Kidney glomerular epithelial cell (primary cell): ENCODE measurements around the gene CTTNBP2.

ENCODE experiments used
- DNase-seq: peaks from one replicate; lab custom pipeline; 2025; lab: John Stamatoyannopoulos, UW

Gene CTTNBP2, protein sequence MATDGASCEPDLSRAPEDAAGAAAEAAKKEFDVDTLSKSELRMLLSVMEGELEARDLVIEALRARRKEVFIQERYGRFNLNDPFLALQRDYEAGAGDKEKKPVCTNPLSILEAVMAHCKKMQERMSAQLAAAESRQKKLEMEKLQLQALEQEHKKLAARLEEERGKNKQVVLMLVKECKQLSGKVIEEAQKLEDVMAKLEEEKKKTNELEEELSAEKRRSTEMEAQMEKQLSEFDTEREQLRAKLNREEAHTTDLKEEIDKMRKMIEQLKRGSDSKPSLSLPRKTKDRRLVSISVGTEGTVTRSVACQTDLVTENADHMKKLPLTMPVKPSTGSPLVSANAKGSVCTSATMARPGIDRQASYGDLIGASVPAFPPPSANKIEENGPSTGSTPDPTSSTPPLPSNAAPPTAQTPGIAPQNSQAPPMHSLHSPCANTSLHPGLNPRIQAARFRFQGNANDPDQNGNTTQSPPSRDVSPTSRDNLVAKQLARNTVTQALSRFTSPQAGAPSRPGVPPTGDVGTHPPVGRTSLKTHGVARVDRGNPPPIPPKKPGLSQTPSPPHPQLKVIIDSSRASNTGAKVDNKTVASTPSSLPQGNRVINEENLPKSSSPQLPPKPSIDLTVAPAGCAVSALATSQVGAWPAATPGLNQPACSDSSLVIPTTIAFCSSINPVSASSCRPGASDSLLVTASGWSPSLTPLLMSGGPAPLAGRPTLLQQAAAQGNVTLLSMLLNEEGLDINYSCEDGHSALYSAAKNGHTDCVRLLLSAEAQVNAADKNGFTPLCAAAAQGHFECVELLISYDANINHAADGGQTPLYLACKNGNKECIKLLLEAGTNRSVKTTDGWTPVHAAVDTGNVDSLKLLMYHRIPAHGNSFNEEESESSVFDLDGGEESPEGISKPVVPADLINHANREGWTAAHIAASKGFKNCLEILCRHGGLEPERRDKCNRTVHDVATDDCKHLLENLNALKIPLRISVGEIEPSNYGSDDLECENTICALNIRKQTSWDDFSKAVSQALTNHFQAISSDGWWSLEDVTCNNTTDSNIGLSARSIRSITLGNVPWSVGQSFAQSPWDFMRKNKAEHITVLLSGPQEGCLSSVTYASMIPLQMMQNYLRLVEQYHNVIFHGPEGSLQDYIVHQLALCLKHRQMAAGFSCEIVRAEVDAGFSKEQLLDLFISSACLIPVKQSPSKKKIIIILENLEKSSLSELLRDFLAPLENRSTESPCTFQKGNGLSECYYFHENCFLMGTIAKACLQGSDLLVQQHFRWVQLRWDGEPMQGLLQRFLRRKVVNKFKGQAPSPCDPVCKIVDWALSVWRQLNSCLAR (N-terminal part only)

DNA sequence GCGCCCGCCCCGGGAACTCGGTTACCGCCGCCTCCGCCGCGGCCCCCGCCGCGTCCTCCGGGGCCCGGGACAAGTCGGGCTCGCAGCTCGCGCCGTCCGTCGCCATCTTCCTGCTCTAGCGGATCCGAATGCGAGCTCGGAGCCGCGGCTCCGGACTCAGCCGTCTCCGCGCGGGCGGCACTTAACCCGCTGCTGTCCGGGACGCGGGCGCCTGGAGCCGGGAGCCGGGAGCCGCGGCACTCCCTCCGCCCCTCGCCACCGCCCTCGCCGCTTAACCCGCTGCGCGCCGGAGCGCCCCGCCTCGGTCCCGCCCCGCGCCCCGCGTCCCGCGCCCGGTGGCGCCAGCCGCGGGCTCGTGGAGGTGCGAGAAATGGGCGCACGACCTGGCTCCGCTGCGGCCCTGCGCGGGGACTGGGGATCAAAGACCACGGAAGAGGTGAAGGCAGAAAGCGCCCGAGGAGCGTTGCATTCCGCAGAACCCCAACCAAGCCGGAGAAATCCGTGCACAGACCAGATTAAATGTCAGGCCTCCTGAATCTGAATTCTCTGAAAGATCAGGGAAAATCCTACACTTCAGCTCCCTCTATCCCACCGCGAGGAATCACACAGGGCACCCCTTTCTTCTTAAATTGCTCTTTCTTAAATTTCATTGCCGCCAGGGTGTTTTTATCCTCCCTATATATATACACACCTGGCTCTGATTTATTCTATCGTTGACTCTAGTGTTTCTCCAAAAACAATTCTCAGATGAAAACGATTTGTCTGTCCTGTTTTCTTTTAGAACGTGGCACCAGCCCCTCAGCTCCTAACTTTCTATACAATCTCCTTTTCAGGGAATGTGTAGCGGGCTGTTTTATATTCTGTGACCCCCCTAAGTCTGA, at the start of gene CTTNBP2:
TSS of gene CTTNBP2 (minus strand) at position 132 of the 881 bp plus-strand sequence. CDS start at position 106, 26 bp downstream.
- DNase-seq = peak; percentile 38

DNA sequence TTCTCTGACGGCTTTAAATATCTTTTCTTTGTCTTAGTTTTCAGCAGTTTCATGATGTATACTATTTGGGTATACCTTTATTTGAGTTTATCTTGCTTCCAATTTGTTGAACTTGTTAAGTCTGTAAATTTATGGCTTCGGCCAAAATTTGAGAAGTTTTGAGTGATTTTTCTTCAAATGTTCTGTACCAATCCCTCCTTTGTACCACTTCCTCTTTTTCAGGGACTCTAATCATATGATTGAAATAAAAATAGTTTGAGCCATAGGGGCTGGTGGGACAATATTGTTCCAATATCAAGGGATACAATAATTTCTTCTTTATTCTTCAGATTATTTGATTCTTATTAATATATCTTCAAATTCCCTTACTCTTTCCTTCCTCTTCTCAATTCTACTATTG, 43.1 kb upstream of the CTTNBP2 start:
- no peak for DNase-seq

DNA sequence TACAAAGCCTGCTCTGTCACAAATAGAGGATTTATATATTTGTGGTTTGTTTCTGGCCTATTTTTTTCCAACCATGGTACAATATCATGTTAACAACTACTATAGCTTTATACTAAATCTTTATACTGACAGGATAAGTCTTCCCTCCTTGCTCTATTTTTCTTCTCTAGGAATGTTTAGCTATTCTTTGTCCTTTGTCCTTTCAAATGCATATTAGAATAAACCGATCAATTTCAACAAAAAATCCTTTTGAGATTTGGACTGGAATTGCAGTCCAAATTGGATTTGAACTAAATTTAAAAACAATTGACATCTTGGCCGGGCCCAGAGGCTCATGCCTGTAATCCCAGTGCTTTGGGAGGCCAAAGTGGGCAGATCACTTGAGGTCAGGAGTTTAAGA, 39.2 kb upstream of the CTTNBP2 start:
- DNase-seq = no peak

DNA sequence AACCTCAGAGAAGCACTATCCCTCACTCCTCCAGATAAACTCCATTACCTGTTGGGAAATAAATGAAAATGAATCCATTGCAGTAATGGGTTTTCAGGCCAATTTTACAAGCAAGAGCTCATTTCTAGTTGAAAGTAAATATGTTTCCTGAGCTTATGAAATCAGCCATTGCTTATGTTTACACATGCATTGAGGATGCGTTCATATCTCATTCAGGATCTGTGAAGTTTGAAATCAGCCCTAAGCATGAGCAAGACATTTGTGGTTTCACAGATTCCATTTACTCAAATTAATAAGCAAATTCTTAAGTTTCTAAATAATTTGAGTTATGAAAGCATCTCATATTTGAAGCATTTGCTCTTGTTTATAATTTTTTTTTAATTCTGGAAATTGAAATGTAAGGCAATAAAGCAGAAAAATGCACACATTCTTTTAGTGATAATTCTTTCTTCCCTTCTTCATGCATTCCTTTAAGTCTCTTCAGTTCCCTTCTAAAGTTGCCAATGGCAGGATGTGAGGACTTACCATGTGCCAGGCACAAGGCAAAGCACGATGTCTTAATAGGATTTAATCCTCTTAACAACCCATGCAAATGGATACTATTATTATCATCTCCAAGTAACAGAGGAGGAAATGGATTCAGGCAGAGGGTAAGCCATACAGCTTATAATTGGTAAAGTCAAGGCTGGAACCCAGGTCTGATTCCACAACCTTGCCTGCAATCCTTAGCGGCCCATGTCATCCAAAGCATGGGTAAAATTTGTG, 35.0 kb upstream of the CTTNBP2 start:
- no peak for DNase-seq

DNA sequence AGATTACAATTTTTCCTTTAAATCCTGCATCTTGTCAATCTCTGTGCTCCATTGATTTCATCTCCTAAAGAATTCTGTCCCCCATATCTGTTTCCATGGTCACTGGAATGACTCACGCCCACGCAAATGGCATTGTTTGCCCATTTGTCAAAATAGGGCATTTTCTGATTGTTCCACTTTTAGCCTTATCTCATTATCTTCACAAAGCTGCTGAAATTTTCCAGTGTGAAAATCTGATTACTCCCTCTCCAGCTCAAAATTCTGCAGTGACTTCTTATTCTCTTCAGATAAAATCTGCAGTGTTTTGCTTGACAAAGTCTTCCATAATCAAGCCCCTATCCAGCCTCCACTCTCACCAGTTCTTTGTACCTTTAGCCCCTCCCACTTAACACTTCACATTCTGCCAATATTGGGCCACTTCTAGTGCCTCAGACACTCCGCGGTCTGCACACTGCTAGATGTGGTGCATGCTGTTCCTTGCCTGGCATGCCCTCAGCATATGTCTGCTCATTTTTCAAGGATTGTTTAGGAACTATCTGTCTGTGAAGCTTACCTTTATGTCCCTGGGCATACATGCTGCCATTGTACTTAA, 33.9 kb upstream of the CTTNBP2 start:
- DNase-seq = no peak

DNA sequence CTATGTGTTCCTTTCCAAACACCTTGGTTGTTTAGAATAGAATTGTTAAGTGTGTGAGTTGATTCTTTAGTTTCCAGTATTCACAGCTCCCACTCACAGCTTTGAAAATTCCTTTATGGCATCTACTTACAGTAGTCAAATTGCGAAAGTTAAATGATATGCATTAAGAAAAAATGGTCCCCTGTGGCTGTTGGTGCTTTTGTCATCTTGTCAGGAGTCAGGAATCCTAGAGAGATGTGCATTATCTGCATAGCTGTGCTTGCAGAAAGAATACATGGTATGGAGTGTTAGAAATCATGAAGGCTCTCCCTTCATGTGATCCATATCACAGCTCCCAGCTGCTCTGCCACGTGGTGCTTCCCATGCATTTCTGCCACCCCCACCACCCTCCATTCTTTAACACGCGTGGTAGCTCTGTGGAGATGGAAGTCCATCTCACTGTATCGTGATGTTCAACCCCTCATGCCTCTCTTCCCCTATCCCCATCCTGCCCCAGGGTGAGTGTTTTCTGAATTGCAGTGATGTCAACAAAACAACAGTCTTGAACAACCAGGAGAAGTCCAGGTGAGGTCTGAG, 29.2 kb upstream of the CTTNBP2 start:
- DNase-seq = no peak

DNA sequence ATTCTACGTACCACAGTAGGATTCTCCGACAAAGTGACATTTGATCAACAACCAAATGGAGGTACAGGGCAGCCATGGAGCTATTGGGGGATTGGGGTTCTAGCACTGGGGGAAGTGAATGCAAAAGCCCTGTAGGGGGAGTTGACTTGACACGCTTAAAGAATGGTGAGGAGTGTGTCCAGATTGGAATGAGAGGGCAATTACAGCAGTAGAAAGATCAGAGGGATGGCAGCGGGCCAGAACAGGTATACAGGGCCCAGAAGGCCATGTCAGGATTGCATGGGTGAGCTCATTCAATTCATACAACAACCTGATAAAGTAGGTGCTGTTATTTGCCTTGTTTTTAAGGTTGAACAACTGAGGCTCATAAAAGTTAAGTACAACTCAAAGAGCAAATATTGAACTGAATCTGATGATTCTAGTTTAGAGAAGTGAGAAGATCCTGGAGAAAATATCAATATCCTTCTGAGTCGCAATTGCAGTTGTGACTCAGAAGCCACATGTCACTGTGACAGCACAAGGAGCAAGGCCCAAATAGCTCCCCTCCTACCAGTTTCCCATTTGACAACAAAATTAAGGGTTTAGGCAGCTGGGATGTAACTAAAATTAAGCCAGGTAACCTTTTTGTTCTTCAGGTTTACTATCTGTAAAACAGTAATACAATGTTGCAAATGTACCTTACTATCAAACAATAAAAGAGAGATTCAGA, 28.0 kb upstream of the CTTNBP2 start:
- DNase-seq = no peak

DNA sequence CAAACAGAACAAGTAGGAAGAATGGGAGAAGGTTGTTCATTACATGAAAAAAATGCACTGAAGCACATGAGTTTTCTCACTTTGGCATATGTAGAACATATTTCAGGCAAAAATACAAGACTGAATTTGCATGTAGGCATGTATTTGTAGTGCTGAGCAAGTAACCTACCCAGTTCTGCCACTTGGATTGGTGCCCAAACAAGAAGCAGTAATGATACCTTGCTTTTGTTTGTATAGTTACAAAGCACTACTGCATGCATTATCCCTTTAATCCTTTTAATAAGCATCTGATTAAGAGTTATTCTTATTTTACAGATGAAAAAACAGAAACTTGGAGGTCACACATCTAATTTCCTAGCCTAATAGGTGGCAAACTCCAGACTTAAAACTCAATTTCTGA, 23.1 kb upstream of the CTTNBP2 start:
- DNase-seq = no peak

DNA sequence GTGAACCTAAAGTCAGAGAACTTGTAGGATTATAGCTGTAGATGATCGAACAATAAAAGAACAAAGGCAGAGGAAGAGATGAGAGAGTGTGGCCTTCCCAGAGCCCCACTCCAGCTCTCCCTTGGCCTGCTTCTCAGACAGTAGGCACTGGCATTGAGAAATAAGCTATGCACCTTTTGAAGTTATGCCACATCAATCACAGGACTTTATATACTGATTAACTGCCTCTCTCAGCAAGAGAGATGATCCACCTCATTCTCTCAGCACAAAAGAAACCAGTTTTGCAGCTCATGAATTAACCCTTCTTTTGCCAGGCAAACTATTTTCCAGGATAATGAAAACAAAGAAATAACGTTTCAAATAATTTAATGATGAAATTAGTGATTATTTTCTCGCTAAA, 22.0 kb upstream of the CTTNBP2 start:
- peak; percentile 36 for DNase-seq

DNA sequence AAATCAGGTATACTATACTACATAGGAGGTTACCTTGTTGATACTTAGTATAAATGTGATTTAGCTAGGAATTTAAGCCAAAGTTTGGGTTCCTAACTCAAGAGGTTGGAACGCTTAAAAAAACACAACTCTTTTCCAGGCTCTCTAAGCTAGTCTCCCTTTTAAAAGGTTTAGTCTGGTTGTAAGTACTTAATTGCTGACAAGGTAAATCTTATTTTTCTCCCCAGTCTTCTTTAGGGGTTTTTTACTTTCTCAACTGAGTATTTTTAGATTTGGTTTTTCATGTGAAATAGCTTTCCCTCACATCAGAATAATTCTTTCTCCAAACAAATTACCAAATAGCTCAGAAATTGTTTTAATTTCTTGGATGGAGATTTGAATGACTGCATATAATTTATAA, 20.8 kb upstream of the CTTNBP2 start:
- no peak for DNase-seq

DNA sequence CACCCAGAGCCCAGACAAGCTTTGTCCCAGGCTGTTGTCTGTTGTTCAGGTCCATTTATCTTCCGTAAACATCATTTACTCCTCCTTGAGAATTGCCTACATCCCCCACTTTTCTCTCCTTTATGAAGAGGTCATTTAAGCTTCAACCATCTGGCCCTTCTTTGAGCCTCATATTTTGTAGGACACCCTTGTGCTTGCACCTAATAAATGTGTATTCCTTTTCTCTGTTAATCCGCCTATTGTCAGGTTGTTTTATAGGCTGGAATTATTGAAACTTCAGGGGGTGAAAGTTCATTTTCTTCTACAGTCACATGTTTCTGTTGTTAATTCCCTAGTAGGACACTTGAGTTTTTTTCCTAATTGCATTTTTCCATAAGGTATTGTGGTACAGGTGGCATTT, 19.6 kb upstream of the CTTNBP2 start:
- no peak for DNase-seq

DNA sequence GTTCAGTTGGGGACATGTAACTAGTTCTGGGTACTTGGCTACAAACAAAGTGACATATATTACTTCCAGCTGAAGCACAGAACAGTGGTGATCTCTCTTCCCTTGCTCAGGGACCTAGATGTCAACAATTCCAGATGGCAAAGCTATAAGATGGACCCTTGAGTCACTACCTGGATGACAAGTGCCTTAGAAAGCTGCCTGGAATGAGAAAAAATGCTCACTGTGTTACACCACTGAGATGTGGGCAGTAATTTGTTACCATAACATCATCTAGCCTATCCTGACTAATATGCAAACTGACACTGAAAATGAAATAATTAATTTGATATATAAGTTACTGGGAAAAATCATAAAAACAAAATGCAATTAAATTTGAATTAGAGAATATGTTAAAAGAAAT, 16.4 kb upstream of the CTTNBP2 start:
- DNase-seq = no peak

DNA sequence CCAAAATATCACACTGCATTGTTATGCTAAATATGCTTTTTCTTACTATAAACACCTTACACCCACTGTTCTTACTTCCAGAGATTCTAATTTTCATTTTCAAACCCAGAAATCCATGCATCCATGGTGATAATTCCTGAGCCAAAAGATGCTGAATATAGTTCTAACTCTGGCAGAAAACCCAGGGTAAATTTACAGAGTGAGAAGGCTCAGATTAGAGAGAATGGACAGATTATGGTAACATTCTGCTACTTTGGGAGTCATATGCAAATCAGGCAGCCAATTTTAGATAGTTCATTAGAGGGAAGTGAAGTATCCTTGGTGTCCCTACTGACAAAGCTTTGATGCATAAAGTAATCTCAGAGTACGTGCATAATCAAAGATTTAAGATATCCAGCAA, 15.4 kb upstream of the CTTNBP2 start:
- DNase-seq = no peak

DNA sequence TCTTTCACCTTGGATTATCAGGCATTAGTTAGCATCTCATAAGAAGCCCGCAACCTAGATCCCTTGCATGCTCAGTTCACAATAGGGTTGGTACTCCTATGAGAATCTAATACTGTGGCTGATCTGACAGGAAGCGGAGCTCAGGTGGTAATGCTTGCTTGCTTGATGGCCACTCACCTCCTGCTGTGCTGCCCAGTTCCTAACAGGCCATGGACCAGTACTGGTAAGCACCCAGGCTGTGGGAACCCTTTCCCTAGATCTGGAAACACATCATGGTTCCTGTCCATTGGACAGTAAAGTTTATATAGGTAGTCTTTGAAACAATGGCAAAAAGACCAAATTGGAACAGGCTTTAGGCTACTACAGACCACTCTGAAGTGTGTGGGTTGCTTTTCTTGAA, 9.4 kb upstream of the CTTNBP2 start:
- DNase-seq = no peak

DNA sequence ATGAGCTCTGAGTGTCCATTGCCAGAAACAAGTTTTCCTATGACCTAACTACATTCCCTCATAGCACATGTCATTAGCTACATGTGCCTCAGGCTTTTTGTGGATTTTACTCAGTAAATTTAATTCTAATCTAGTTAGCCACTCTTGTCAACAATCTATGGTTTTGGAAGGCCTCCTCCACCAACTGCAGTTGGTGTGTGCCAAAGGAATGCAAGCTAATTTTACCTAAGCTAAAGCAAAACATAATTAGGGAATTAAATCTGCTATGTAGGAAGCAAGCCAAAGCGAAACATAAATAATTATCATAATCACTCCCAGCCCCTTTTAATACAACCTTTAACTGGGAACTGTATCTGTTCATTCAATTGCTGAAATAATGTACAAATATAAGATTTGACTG, 3.5 kb upstream of the CTTNBP2 start:
- DNase-seq = no peak

DNA sequence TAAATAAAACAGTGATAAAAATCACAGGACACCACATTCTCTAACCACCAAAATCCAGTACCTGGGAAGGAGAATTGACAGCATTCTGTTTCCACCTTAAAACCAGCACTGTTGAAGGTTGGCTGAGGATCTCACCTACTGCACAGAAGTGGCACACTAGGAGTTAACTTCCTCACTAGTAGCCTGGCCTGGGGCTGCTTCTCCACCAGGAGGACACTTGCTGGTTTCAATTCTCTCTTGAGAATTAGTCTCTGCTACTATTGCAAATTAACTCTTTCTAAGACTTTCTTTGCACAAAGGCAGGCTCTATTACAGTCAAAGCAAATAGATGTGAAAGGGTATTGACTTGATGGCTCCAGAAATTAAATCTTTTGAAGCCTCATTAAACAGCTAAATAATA, 2.3 kb upstream of the CTTNBP2 start:
- DNase-seq = peak; percentile 32

DNA sequence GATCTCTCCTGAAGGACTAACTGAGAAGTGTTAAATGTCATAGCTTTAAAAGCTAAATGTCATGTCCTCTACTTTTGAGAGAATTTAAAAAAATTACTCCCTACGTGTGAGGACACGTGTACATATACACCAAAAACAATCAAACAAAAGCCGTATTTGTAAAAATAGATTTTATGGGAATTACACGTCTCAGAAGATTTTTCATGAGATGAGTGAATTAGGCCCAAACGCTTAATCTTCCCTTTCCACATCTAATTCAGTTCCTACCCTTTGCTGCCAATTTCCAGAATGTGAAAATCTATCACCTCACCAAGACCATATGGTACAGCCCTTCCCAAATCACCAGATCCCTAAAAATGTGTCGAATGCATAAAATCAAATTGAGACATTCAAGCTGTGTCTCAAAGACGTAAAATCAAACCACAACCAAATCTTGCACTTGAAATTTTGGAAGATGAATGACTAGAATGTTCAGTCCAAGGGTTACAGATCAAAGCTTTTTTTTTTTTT, 1.0 kb upstream of the CTTNBP2 start:
- no peak for DNase-seq

DNA sequence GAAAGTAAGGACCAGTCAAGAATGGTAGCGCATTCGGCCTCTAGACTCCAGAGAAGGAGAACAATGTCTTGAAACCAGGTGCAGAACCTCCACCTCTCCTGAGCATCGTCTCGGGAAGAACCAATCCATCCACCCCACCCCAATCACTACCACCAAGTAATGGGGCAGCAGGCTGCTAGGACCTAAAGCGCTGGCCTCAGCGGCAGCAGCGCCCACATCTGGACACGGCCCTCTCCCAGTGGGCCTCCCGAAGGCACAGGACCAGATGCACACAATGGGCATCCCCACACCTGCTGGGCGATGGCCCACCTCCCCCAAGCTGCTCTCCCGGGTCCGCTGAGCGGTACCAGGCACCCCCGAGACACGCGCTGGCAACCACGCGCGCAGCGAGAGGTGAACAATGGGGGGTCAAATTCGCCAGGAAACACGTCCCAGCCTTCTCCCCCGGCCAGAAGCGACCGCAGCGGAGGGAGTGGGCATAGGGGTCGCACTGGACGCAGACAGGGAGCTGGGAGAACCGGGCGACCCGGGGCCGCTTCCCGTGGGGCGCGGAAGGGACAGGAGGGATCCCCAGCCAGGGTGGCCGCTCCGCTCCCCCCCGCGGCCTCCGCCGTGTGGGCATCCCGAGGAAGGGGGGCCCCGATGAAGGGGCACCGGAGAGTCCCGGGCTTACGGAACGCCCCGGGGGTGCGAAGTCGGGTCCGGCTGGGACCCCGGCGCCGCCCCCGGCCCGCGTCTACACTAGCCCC, 506 bp downstream of the CTTNBP2 start:
- no peak for DNase-seq
